ENCODE measurements around the gene MBD3L5.
"Not testable (repeated sequence)": the region's sequence is repeated elsewhere in the genome, so short reads cannot be mapped to it uniquely, and the experiment has no call there.

The MBD3L5 gene

GRCh38 chr19:7030278-7030677 is at the start of gene MBD3L5:
Gene MBD3L5 (plus strand): TSS chr19:7030578. CDS start chr19:7030612, 34 bp downstream.
- TF ChIP-seq CTCF (IDR thresholded peaks at IDR 0.05), result not testable (repeated sequence)

GRCh38 chr19:6983448-6983847 is 46.9 kb upstream of the MBD3L5 start:
- no peak for TF ChIP-seq CTCF (IDR thresholded peaks at IDR 0.05)

GRCh38 chr19:6987850-6988249 is 42.5 kb upstream of the MBD3L5 start:
- no peak for TF ChIP-seq CTCF (IDR thresholded peaks at IDR 0.05)

GRCh38 chr19:6988257-6988656 is 42.1 kb upstream of the MBD3L5 start:
- no peak for TF ChIP-seq CTCF (IDR thresholded peaks at IDR 0.05)

GRCh38 chr19:6995054-6995453 is 35.3 kb upstream of the MBD3L5 start:
- TF ChIP-seq CTCF (IDR thresholded peaks at IDR 0.05), result no peak

GRCh38 chr19:6996810-6997209 is 33.6 kb upstream of the MBD3L5 start:
- TF ChIP-seq CTCF (IDR thresholded peaks at IDR 0.05), result no peak

GRCh38 chr19:6997679-6998445 is 32.5 kb upstream of the MBD3L5 start:
- no peak for TF ChIP-seq CTCF (IDR thresholded peaks at IDR 0.05)

- no peak for TF ChIP-seq CTCF (IDR thresholded peaks at IDR 0.05)
Measured at GRCh38 chr19:6999933-7000332, 30.4 kb upstream of the MBD3L5 start.

Data from LNCAP (cell line).